Fibroblast of lung (primary cell): ENCODE results near the gene RNLS.

Experiments used
- CTCF ChIP-seq, 2 donors: IDR thresholded peaks in 1 of 2; conservative IDR thresholded peaks in 1 of 2; 1 replicate in 1 of 2; 2 replicates in 1 of 2; pipeline ENCODE4 v1.5.1; 2011 to 2012; ENCODE audit warnings: low read length in 2 of 2, control low read depth in 1 of 2, inconsistent platforms in 1 of 2, low read depth in 1 of 2, mild to moderate bottlenecking in 1 of 2
- EZH2 ChIP-seq: IDR thresholded peaks from 2 replicates; pipeline ENCODE4 v1.5.1; 2012; ENCODE audit warnings: low read length, control low read depth, mild to moderate bottlenecking; ENCODE audit errors: missing control alignments

DNA sequence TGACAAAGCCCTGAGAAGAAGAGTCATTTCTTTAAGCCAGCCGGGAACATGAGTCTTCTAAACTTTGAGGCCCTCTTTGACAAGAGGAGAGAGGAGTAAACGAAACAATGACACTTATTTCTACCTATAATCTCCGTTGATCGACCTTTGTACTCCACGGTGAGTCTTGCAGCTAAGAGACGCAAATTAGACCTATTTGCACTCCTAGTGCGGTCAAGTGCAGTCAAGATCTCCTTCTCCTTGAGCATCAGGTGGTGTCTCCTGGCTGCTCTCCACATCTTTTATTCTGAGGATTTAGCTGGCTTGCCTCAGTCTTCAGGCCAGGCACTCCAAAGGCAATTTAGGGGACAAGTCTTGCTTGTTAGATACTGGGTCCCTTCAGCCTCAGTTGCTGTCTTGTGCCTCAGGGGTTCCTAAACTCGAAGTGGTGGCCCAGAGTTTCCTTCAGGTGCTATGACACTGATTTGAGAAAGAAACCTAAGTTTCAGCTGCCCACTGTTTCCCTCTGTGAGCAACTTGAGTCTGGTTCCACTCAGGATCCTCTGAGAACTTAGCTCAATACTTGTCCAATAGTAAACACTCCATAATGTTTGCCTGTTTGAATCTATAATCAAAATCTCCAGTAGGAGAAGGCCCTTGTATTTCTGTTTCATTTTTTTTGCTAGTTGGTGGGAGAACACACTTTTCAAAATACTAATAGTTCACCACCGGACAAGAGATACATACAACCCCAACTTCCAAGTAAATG, 312.9 kb downstream of the RNLS start:
- TF ChIP-seq CTCF (conservative IDR thresholded peaks at IDR 0.05 in 1 of 2, IDR thresholded peaks at IDR 0.05 in 1 of 2; ENCODE audit: low read depth in 1 of 2, low read length in 2 of 2) (no peak), EZH2 (no peak)
